ENCODE measurements around the gene SMIM24. TPM values are rescaled to one million over a fixed set of nuclear protein-coding genes. Genes with fewer than 3 reads are reported as not detected.

The SMIM24 gene
- total RNA-seq, 2 experiments from 2014 or later: 1.6 to 3.8 TPM

DNA sequence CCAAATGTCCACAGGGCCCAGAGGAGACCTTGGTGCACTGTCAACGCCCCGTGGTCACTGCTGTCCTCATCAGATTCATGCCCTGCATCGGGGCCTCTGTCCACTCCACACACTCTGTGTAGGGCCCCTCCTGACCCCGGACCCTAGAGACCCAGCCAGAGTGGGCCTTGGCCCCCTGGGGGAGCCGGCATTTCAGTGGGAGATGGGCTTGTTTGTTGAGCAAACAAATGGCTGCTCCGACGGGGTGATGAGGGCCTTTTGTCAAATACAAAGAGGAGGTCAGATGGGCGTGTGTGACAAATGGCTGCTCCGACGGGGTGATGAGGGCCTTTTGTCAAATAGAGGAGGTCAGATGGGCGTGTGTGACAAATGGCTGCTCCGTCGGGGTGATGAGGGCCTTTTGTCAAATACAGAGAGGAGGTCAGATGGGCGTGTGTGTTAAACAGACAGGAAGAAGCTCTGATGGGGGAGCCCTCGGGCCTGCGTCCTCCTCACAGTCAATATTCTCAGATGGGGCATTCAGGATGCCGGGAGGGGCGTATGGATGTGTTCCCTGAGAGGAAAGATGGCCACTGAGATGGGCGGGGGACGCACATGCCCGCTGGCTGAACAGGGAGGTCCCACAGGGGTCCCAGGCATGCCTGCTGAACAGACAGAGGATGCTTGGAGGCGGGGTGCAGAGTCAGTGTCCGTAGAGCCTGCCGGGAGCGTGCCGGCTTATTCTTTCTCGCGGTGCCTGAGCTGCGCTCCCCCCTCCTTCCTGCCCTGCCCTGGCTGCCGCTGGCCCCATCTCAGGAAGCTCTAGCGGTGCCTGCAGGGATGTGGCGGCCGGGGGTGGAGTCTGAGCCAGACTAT lies 36.3 kb downstream of the SMIM24 start:
- no peaks in the 10 kb centered on the region for H3K9me3 Mint-ChIP-seq
- no peak overlapping the region for H3K27ac Mint-ChIP-seq
- H3K27me3 Mint-ChIP-seq: no peaks in the 10 kb centered on the region
- POLR2A ChIA-PET: no interaction called here
- intact Hi-C loops (cut with micrococcal nuclease): no loop called here
- peaks cover 6% of the 10 kb centered on the region for H3K4me1 Mint-ChIP-seq (ENCODE audit: low read depth)
- TF ChIP-seq, protein P1, sequence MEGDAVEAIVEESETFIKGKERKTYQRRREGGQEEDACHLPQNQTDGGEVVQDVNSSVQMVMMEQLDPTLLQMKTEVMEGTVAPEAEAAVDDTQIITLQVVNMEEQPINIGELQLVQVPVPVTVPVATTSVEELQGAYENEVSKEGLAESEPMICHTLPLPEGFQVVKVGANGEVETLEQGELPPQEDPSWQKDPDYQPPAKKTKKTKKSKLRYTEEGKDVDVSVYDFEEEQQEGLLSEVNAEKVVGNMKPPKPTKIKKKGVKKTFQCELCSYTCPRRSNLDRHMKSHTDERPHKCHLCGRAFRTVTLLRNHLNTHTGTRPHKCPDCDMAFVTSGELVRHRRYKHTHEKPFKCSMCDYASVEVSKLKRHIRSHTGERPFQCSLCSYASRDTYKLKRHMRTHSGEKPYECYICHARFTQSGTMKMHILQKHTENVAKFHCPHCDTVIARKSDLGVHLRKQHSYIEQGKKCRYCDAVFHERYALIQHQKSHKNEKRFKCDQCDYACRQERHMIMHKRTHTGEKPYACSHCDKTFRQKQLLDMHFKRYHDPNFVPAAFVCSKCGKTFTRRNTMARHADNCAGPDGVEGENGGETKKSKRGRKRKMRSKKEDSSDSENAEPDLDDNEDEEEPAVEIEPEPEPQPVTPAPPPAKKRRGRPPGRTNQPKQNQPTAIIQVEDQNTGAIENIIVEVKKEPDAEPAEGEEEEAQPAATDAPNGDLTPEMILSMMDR (IDR thresholded peaks at IDR 0.05): no peak
- CTCF ChIA-PET: no interaction called here
- peaks cover 1% of the 10 kb centered on the region for H3K36me3 Mint-ChIP-seq (ENCODE audit: low read depth)
- no peak for DNase-seq
- no peak for ATAC-seq
- no peak overlapping the region for H3K4me3 Mint-ChIP-seq

DNA sequence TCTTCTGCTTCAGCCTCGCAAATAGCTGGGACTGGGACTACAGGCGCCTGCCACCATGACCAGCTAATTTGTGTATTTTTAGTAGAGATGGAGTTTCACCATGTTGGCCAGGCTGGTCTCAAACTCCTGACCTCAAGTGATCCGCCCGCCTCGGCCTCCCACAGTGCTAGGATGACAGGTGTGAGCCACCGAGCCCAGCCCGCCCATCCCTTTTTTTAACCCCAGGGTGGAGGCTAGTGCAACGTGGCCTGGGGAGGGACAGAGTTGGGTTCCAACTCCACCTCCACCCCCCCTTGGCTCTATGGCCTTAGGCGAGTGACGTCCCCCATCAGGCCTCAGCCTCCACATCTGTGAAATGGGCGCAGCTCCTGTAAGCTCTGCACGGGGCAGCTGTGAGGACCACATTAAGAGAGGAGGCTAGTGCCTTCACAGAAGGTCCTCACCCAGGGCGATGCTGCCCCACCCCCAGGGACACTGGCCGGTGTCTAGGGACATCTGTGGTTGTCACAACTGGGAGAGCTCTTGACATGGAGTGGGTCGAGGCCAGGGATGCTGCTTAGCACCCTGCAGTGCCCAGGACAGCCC lies 37.7 kb downstream of the SMIM24 start:
- ChIA-PET POLR2A (no interaction called here), CTCF (interaction anchor here (0.9 kb wide), 1 partner anchor 13 kb away, joined by 3 read pairs; no protein-coding TSS in a partner anchor)
- intact Hi-C loops (cut with micrococcal nuclease): no loop called here
- Mint-ChIP-seq H3K27ac (no peak overlapping the region), H3K27me3 (no peaks in the 10 kb centered on the region), H3K4me1 (ENCODE audit: low read depth) (peaks cover 6% of the 10 kb centered on the region), H3K4me3 (no peak overlapping the region), H3K9me3 (no peaks in the 10 kb centered on the region), H3K36me3 (ENCODE audit: low read depth) (peaks cover 3% of the 10 kb centered on the region)
- no peak for ATAC-seq
- TF ChIP-seq, protein P1 (IDR thresholded peaks at IDR 0.05): no peak
- DNase-seq: no peak

DNA sequence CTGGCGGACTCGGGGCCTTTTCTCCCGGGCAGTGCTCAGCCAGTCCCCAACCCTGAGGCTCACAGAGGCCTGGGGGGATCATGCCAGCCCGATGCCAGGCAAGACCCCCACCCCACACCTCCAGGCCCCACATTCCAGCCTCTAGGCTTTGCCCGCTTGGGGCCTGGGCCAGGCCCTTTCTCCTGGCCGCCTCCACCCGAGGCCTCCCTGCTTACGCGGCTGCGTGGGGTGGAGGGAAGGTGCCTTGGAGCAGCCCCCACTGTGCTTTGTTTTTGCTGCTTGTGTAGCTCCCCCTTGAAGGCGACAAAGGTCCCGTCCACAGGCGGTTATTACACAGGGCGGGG lies 38.4 kb downstream of the SMIM24 start:
- intact Hi-C loops (cut with micrococcal nuclease): no loop called here
- Mint-ChIP-seq H3K36me3 (ENCODE audit: low read depth) (peaks cover 3% of the 10 kb centered on the region), H3K27ac (no peak overlapping the region), H3K9me3 (no peaks in the 10 kb centered on the region), H3K4me1 (ENCODE audit: low read depth) (peaks cover 6% of the 10 kb centered on the region), H3K4me3 (no peak overlapping the region), H3K27me3 (no peaks in the 10 kb centered on the region)
- DNase-seq: no peak
- ATAC-seq: no peak
- CTCF ChIA-PET: interaction anchor here (3.4 kb wide), 1 partner anchor 12 kb away, joined by 16 read pairs; no protein-coding TSS in a partner anchor
- TF ChIP-seq, protein P1 (IDR thresholded peaks at IDR 0.05): no peak
- POLR2A ChIA-PET: no interaction called here

DNA sequence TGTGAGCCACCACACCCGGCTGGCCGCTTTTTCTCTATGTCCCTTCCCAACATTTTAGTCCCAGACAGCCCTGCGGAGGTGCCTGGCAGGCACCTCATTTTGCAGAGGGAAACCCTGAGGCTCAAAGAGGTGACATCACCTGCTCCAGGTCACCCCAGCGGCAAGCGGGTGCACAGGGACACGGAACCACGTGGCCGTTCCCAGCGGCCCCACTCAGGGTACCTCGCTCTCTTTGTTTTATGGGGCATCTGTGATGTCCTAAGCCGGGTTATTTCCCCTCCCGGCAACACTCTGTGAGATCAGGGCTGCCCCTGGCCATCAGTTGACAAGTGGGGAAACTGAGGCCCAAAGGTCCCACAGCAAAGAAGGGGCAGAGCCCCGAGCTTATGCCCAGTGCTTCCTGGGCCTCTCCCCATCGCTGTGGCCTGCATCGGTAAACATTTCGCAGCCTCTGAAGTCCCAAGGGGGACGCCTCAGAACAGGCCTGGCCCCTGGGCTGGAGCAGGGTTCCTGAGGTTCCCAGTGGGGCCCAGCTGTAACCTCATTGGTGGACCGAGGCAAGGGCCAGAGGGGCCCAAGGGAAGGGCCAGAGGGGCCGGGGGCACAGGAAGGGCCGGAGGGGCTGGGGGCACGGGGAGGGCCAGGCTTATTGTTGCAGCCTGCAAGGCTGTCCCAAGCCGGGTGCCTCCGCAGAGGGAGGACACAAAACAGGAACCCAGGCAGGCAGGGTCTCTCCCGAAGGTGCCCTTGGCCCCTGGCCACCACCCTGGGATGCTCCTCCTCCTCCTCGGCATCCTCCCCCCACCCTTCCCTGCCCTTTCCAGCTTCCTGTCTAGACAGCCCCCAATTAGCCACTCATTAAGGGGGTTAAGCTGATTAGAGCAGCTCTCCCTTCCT lies 39.0 kb downstream of the SMIM24 start:
- H3K4me3 Mint-ChIP-seq: no peak overlapping the region
- ChIA-PET CTCF (interaction anchor here (3.4 kb wide), 1 partner anchor 11 kb away, joined by 16 read pairs; no protein-coding TSS in a partner anchor), POLR2A (no interaction called here)

More for the DNA sequence above, 39.0 kb downstream of the SMIM24 start:
- Mint-ChIP-seq H3K9me3 (no peaks in the 10 kb centered on the region), H3K27me3 (no peaks in the 10 kb centered on the region), H3K36me3 (ENCODE audit: low read depth) (peaks cover 3% of the 10 kb centered on the region), H3K4me1 (ENCODE audit: low read depth) (peaks cover 6% of the 10 kb centered on the region), H3K27ac (no peak overlapping the region)
- ATAC-seq (no peak), DNase-seq (no peak)
- TF ChIP-seq, protein P1 (IDR thresholded peaks at IDR 0.05): no peak
- intact Hi-C loops (cut with micrococcal nuclease): no loop called here

All from activated CD8-positive, alpha-beta T cell treated with anti-CD3 and anti-CD28 coated beads for 36 hours (primary cell).